TTC549 (cell line): Measurements from ENCODE around the gene KCNJ9.
"Not testable (repeated sequence)": the region's sequence is repeated elsewhere in the genome, so short reads cannot be mapped to it uniquely, and the experiment has no call there.

Experiments used
- FAIRE-seq: peaks from 2 replicates; lab custom pipeline; 2012; peaks lifted over from hg19 to GRCh38; lab: Jason Lieb, UNC

Gene KCNJ9

GRCh38 chr1:160081261-160081936, at the start of gene KCNJ9:
Gene KCNJ9, plus strand, starts transcription at chr1:160081538. Its CDS starts 2,493 bp downstream, at chr1:160084031.
- no peak for FAIRE-seq

- no peak for FAIRE-seq
These were observed 49.0 kb upstream of the KCNJ9 start for GRCh38 chr1:160032165-160032820.

DNA sequence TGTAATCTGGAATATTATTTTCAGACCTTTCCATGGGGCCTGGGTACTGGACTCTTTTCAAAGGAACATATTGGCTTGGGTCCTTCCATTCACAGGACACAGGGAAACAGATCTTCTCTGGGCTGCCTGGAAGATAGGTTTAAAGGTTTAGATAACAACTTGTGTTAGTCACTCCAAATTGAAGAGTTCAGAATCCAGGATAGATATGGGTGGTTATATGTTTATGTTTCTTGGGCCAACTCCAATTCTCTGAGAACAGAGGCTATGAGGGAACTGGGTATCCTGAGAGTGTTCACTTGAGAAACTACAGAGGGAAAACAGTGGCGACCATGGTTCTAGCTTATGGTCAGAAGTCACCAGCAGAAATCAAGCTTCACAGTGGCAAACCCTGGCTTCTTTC, 40.9 kb upstream of the KCNJ9 start:
- FAIRE-seq: no peak

GRCh38 chr1:160043543-160043942, 37.8 kb upstream of the KCNJ9 start:
- no peak for FAIRE-seq

DNA sequence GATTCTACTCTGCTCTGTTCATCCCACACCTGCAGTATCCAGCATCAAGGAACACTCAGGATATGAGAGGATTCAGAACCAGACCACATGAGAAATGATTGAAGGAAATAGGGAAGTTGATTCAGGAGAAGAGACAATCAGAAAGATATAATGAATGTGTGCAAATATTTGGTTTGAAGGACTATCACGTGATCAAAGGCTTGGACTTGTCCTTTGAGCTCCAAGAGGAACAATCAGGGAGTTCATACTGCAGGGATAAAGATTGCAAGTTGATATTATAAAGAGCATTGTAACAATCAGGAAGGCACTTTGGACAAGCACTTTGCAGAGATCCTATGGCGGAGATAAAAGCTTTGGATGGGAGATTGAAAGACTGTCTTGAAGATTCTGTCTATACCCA, 35.7 kb upstream of the KCNJ9 start:
- no peak for FAIRE-seq

- peak; percentile 26 for FAIRE-seq
These were observed 34.7 kb upstream of the KCNJ9 start for GRCh38 chr1:160046494-160047110.

DNA sequence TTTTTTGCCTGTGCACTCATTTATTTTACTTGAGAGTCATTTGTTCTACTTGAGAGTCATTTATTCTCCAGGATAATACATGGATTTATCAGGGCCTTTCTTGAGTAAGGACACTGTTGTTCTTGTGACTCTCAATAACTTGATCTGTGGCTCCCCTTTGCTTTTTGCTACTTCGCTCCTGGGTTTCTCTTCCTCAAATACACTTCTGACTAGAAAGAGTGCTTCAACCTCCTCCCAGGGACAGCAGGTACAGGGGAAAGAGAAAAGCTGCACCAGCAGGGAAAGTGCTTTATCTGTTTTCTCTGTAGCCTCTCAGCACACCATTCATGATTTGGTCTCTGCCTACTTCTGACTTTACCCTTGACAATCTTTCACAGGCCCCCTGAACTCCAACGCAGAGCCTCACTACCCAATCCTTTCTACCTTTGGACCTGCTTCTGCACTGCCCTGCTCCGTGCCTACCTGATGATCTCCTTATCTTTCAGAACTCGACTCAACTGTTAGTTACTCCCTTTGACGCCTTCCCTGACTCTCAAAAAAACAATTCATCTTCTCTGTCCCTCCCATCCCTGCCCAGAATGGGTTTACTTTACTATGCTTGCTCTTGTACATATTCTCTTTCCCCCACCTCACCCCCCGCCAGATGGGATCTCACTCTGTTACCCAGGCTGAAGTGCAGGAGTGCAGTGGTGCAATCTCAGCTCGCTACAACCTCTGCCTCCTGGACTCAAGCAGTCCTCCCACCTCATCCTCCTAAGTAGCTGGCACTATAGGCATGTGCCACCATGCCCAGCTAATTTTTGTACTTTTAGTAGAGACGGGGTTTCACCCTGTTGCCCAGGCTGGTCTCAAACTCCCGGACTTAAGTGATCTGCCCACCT, 34.0 kb upstream of the KCNJ9 start:
- no peak for FAIRE-seq

GRCh38 chr1:160048335-160048734, 33.0 kb upstream of the KCNJ9 start:
- FAIRE-seq: no peak

- FAIRE-seq: no peak
These were observed 32.2 kb upstream of the KCNJ9 start for GRCh38 chr1:160049101-160049500.

DNA sequence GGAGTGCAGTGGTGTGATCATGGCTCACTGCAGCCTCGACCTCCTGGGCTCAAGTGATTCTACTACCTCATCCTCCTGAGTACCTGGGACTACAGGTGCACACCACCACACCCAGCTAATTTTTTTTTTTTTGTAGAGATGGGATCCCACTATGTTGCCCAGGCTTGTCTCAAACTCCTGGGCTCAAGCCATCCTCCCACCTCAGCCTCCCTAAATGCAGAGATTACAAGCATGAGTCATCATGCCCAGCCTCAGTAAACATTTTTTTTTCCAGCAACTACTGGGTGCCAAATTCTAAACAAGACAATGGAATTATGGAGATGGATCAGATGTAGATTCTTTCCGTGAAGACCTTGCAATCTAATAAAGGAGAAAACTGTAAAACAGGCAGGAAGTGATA, 31.2 kb upstream of the KCNJ9 start:
- not testable (repeated sequence) for FAIRE-seq

DNA sequence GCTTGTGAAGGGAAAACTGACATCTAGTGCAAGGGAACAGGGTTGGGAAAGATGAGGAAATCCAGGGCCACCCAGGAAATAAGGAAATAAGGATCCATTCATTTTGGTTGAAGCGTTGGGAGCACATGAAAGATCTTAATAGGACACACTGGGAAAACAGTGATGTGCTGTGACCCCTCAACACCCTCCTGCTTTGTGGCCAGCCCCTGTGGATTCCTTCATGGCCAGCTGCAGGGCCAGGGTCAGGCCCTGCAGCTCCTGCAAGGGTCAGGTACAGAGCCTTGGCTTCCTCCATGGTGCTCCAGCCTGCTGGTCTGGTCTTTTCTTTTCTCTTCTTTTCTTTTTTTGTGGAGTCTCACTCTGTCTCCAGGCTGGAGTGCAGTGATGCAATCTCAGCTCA, 30.7 kb upstream of the KCNJ9 start:
- no peak for FAIRE-seq

GRCh38 chr1:160052936-160053335, 28.4 kb upstream of the KCNJ9 start:
- FAIRE-seq: no peak

GRCh38 chr1:160053548-160054365, 27.6 kb upstream of the KCNJ9 start:
- no peak for FAIRE-seq

DNA sequence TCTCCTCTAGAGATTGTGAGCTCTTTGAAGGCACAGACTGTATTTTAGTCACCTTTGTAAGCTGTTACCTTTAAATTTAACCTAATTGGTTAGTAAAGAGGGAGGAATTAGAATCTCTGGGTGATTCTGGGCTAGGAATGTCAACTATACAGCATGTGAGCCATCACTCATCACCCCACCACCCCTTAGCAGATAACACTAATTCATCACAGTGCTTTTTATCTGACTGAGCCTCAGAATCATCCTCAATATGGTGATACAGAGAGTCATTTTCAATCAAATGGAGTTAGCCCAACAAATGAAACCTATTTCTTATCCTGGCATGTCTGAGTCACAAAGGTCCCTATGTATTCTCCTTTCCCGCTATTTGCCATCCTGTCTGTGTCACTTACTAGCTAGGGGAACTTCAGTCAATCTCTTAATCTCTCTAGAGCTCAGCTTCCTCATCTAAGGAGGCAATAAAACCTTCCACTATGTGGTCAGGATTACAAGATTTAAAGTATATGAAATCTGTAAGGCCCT, 24.6 kb upstream of the KCNJ9 start:
- no peak for FAIRE-seq

GRCh38 chr1:160058087-160058486, 23.3 kb upstream of the KCNJ9 start:
- no peak for FAIRE-seq

DNA sequence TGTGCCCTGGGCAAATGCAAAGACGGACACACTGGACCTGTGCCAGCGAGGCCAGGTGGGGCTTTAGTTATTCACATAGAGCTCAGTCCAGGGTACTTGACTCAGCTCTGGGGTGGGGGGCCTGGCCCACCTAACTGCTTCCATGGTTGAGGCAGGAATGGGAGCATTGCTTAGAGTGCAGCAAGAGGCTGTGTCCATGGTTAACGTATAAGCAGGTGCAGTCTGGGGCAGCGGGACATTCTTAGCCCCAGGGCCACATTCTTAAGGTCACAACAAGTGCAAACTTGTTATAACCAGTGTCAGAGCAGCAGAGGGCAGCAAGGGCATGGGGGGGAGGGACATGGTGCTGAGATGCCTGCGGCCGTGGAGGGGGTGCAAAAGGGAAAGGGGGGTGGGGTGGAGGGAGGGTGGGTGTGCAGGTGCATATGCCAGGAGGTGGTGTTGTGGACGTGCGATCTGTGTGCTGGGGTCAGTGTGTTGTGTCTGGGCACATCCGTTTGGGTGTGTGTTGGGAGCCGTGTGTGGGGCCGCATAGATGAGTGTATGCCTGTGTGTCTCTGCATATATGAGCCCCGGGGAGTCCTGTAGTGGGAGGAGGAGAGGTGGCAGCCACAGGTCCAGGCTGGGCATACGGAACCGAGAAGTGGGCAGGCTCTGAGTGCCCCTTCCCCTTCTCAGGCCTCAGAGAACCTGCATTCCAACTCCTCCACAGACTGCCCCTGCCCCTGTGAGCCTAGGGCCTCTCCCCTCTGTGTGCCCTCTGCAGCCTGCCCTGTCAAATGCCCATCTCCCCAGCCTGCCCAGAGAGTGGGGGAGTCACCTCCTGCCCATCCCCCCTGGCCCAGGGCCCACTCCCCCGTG, 19.7 kb upstream of the KCNJ9 start:
- FAIRE-seq: no peak

DNA sequence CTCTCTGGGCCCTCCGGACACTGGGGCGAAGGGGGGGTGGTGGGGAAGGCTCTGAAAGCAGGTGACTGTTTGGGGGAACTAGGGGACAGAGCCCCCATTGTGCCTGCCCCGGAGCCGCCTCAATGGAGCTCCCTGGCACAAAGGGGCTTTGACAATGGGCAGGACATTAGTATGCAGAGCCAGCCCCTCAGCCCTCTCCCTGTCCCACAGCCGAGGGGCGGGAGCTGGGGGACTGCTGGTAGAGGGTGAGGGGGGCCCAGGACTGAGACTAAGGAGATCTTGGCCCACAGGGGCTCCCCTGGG, 19.2 kb upstream of the KCNJ9 start:
- no peak for FAIRE-seq

DNA sequence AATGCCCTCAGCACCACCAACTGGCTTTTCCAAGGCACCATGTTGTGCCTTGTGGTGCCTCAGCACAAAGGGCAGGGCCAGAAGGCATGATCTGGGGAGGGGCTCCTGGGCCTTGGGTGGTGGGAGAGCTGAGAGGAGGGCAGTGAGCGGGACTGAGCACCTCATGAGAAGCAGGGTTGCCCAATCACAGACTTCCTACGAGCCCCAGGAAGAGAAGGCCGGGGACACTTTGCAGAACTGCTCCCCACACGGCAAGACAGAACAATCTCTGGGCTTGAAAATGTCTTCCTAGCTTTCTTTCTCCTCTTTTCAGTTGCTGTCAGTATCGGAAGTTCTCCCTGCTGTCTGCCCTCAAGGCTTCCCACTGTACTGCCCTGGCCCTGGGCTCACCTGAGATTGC, 18.2 kb upstream of the KCNJ9 start:
- FAIRE-seq: no peak

DNA sequence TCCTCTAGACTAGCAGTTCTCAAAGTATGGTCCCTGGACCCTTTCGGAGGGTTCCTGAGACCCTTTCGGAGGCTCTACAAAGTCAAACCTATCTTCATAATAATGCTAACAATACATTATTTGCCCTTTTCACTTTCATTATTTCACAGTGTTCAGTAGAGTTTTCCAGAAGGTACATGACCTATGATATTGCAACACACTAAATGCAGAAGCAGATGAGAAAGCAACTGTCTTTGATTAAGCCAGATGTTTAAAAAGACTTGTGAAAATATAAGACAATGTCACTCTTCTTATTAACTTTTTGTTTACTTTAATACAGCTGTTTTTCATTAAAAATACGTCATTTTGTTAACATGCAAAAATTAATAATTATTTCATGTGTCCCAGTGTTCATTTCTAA, 17.2 kb upstream of the KCNJ9 start:
- FAIRE-seq: peak; percentile 38

- no peak for FAIRE-seq
These were observed 16.6 kb upstream of the KCNJ9 start for GRCh38 chr1:160064746-160065145.
